Measurements from ENCODE around the gene PPP1R14C.
"Not testable (repeated sequence)": the region's sequence is repeated elsewhere in the genome, so short reads cannot be mapped to it uniquely, and the experiment has no call there.

PPP1R14C gene, protein sequence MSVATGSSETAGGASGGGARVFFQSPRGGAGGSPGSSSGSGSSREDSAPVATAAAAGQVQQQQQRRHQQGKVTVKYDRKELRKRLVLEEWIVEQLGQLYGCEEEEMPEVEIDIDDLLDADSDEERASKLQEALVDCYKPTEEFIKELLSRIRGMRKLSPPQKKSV

DNA sequence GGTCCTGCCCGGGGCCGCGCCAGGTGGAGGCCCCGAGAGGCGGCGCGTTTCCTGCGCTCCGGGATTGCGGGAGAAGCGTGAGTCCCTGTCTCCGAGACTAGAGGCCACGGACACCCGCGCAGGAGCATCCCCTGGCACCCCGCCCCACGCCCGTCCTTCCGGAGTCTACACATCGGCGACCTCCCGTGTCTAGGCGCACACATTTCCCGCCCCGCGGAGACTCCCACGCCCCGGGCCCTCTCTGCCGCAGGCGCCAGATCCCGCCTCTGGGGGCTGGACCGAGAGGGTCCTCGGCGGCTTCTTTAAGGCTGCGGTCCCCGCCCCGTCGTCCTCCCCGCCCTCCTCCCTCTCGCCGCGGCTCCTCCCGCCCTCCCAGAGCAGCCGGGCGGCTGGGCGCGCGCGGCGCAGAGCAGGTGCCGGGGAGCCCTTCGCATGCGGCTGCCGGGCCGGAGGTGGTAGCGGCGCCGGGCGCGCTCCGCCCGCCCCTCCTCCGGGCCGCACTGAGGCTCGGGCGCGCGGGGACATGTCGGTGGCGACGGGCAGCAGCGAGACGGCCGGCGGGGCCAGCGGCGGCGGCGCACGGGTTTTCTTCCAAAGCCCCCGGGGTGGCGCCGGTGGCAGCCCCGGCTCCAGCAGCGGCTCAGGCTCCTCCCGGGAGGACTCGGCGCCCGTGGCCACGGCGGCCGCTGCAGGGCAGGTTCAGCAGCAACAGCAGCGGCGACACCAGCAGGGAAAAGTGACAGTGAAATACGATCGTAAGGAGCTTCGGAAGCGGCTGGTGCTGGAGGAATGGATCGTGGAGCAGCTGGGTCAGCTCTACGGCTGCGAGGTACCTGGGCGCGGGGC lies at the start of gene PPP1R14C:
TSS of gene PPP1R14C (plus strand) at position 375 of the 846 bp plus-strand sequence. CDS start at position 524, 149 bp downstream.
- peak; percentile 40 for DNase-seq

DNA sequence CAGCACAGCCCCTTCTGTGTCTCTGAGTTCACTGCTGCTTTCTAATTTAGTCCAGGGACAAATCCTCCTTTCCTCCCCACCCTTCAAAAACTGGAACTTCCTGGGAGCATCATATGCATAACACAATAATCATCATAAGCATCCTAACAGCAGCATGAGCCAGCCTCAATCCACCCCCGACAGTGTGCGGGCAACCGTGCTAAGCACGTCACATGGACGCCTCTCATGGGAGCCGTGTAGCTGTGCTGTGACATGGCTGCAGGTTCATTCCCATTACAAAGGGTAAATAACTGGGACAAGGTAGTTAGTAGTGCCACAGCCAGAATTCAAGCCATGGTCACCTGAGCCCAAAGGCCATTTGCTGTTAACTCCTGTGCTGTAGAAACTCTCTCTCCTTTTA lies 49.4 kb upstream of the PPP1R14C start:
- DNase-seq = no peak

DNA sequence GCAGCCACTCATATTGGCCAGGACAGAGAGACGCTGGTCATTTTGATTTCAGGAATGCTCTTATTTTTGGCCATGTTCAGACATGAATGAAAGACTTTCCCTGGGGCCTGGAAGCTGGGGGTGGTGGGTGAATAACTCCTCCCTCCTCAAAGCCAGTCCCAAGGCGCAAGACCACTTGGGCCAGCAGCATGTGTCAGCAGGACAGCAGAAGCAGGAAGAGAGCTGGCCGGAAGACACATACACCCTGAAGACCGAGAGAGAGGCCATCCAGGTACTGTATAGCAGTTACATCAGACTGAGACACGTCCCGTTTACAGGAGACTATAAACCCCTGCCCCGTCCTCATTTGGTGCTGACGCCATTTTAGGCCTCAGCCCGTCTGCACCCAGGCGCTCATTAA lies 44.7 kb upstream of the PPP1R14C start:
- no peak for DNase-seq

DNA sequence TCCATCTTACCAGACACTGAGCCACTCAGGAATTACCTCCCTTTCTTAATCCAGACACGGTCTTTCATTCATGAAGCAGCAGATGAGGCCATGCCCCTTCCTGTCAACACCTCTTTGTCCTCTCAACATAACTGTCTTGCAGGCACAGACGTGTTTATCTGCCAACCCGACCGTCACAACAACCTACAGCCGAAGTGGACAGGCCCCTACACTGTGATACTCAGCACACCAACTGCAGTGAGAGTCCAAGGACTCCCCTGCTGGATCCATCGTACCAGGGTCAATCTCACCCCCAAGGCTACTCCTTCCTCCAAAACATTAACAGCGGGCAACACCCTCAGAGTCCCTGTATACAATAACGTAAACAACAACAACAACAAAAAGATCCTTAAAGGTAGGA lies 43.3 kb upstream of the PPP1R14C start:
- DNase-seq = no peak

DNA sequence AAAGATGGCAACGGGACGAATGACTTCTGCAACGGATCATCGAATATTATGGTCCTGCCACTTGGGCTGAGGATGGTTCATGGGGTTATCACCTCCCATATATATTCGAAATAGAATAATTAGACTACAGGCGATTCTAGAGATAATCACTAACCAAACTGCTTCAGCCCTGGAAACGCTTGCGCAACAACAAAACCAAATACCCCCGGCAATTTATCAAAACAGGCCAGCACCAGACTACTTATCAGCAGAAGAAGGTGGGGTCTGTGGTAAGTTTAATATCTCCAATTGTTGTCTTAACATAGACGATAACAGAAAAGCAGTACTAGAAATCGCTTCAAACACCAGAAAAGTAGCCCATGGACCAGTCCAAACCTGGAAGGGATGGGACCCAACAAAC lies 42.9 kb upstream of the PPP1R14C start:
- no peak for DNase-seq

DNA sequence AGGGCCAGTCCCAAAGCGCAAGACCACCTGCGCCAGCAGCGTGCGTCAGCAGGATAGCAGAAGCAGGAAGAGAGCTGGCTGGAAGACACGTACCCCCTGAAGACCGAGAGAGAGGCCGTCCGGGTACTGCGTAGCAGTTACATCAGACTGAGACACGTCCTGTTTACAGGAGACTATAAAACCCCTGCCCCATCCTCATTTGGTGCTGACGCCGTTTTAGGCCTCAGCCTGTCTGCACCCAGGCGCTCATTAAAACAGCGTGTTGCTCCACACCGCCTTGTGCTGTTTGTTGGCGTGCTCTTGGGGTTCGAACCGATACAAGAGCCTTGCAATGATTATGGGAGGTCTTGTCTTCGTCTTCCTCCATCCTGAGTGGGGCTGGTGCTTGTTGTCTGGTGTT lies 42.1 kb upstream of the PPP1R14C start:
- DNase-seq = no peak

DNA sequence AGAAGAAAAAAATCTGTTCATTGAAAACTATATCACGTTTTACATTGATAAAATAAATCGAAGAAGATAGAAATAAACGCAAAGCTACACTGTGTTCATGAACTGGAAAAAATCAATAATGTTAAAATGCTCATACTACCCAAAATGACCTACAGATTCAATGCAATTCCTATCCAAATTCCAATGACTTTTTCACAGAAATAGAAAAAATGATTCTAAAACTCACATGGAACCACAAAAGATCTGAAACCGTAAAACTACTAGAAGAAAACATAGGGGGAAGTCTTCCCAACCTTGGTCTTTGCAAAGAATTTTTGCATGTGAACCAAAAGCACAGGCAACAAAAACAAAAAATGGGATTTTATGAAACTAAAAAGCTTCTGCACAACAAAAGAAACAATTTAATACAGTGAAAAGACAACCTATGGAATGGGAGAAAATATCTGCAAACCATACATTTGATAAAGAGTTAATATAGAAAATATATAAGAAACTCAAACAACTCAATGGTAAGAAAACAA lies 40.0 kb upstream of the PPP1R14C start:
- no peak for DNase-seq

DNA sequence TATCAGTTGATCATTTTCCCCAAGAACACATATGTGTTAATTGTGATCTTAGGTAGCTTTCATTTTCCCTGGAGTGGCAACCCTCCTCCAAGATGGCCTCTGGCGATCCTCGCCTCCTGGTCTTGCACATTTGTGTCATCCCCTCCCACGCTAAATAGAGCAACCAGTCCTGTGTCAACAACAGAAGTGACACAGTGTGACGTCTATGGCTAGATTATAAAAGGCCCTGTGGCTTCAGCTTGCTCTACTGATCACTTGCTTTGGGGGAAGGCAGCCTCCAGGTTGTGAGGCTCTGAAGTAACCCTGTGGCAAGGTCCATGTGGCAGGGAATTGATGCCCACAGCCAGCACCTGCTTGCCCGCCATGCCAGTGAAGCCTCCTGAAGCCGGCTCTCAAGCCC lies 30.6 kb upstream of the PPP1R14C start:
- DNase-seq = no peak

DNA sequence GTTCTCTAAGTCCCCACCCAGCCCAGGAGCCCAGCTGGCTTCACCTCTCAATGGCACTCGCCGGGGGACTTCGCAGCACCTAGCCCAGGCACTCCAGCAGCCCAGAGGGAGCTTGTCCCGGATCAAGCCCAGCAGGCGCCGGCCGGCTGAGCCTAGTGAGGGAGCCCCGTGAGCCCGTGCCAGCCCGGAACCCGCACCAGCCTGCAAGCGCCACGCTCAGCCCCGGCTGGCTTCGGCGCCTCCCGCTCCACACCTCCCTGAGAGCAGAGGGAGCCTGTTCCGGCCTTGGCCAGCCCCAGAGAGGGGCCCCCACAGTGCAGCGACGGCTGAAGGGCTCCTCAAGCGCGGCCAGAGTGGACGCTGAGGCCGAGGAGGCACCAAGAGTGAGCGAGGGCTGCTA lies 27.1 kb upstream of the PPP1R14C start:
- DNase-seq = no peak

DNA sequence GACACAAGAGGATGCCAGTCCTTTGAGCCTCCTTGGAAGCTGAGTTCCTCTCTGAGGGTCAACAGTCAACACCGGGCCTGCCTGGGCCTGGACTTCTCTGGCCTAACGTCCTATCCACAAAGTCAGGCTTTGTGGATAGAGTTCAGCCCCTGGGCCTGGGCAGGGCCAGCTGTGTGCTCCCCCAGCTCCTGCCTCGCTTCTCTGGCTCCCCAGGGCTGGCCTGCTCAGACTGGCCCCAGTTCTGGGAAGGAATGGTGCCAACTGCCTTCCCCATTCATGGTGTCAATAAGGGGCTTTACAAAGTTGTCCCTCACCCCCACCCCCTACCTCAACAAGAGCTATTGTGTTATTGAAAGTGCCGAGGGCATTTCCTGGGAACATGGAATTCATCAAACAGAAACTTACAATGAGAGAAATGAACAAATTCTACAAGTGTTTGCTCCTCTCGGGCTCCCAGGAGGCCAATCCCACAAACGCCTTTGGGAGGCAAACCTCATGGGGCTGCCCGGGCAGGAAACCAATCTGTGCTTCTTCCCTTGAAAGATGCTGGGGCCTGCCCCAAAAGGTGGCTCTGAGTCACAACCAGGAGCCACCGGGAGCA lies 26.5 kb upstream of the PPP1R14C start:
- DNase-seq = no peak

DNA sequence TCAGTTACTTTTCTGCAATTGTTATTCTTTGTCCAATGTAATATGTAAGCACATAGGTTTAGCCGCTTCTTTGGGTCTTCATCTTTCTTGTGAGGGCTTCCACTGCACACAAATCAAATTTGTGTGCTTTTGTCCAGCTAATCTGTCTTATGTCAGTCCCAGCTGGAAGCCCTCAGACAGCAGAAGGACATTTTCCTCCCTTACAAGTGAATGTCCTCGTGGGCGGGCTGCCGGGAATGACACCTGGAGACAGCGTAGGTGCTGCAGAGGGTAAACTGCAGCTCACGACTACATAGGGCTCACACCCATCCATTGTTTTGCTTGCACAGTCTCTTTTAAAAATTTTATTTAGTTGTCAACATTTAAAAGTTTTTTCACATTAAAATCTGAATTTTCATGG lies 24.6 kb upstream of the PPP1R14C start:
- DNase-seq = no peak

DNA sequence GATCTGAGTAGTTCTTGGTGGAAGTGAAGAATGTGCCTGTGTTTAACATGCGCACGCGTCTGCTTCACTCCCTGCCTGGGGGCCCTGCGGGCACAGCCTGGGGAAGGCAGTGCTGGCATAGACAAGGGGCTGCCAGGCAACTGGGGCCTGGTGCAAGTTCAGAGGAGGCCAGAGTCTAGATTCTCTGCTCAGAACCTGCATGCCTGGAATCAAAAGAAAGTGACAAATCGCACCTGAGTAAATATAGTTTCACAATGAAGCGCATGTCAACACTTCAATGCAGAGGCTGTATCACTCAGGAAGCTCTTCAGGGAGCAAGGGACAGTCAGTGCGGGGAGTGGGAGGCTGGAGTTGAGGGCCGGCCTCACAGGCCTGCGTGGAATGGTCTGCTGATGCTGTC lies 24.2 kb upstream of the PPP1R14C start:
- DNase-seq = no peak

DNA sequence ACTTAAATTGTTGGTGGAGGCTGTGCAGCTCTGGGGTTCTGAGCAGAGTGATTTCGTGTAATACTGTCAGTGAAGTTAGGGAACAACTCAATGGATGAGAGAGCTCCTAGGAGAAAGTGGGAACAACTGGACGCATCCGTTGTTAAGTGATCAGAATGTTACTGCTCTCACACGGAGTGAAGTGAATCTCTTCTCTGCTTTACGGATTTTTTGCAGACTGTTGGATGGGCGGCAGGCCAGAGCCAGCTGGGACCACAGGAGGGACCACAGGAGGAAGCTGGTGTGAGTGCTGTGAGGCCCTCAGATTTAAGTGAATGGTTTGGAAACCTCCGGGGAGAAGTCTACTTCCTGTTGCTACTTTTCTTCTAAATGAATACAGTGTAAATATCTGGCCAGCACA lies 23.7 kb upstream of the PPP1R14C start:
- DNase-seq = no peak

DNA sequence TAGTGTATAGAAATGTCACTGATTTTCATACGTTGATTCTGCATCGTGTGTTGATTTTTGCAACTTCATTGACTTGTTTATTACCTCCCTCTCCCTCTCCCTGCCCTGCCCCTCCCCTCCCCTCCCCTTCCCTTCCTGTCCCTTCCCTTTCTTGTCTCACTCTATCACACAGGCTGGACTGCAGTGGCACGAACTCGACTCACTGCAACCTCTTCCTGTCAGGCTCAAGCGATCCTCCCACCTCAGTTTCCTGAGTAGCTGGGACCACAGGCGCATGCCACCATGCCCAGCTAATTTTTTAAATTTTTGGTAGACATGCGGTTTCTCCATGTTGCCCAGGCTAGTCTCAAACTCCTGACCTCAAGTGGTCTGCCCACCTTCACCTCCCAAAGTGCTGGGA lies 19.2 kb upstream of the PPP1R14C start:
- no peak for DNase-seq

DNA sequence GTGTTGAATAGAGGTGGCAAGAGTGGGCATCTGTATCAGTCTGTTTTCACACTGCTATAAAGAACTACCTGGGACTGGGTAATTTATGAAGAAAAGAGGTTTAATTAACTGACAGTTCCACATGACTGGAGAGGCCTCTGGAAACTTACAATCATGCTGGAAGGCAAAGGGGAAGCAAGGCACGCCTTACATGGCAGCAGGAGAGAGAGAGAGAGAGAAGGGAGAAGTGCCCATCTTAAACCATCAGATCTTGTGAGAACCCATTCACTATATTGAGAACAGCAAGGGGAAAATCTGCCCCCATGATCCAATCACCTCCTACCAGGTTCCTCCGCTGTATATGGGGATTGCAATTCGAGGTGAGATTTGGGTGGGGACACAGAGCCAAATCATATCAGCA lies 18.6 kb upstream of the PPP1R14C start:
- DNase-seq = no peak

DNA sequence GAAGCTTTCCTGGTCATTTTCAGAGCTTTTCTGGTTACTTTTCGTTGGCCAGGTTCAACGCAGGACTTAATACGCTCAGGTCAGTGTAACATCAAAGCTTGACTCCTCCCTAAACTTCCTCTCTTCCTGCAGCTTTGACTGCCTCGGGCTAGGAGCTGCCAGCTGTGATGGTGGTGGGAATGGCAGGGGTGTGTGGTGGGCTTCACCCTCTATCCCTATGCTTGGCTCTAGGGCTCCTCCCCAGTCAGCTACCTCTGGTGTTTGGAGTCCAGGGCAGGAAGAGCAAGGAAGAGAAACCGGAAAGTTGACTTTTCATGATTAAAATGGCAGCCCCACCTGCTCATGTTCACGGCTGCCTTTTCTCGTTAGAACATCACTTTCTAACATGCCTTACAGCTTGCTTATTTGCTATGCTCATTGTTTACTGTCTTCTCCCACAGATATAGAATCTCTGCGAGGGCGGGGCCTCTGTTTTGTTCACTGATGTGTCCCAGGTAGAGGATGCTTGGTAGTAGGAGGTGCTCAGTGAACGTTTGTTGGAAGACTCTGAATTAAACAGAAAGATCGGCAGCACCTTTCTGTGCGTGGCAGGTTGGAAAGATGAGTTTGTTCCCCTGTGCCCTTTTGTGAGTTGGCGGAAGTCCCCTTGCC lies 16.1 kb upstream of the PPP1R14C start:
- no peak for DNase-seq

DNA sequence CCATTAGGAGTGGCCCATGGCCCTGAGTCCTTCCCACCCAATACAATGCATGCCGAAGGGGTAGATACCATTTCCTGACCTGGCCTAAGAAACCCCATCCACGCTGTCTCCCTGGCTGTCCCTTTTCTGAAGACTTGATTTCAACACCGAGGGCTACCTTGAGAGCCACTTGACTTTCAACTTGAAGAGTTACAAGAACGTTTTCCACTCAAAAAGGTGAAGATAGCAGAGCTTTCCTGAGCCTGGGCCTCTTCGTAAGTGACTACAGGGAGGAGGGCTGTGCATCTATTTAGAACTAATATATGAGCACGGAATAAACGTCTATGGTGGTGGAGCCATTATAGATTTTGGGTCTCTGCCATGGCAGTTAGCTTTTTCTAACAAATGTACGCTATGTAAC lies 14.4 kb upstream of the PPP1R14C start:
- DNase-seq = no peak

DNA sequence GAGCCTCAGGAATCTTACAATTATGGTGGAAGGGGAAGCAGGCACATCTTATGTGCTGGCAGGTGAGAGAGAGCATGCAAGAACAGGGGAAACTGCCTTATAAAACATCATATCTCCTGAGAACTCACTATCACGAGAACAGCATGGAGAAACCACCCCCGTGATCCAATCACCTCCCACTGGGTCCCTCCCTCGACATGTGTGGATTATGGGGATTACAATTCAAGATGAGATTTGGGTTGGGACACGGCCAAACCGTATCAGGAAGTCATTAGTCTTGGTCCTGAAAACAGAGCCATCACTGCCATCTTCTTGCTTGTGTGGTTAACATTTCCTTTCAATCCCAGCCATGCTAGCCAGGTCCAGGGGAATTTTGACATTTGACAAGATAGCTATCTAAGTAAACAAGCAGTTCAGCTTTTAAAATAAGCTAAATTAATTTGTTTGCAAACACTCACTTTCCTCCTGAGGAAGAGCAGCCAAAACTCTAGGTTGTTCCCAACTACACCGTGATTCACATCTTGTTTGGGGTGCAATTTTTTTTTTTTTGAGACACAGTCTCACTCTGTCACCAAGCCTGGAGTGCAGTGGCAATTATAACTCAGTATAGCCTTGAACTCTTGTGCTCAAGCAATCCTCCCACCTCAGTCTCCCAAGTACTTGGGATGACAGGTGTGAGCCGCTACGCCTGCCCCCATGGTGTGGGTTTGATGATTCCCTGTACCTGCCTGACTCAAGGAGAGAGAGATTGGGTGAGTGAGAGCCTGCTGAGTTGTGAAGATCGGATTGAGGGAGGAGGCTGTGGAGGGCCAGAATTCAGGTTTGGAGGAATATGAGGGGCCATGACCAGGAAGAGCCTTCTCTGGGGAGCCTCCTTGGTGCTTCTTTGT lies 13.0 kb upstream of the PPP1R14C start:
- no peak for DNase-seq

DNA sequence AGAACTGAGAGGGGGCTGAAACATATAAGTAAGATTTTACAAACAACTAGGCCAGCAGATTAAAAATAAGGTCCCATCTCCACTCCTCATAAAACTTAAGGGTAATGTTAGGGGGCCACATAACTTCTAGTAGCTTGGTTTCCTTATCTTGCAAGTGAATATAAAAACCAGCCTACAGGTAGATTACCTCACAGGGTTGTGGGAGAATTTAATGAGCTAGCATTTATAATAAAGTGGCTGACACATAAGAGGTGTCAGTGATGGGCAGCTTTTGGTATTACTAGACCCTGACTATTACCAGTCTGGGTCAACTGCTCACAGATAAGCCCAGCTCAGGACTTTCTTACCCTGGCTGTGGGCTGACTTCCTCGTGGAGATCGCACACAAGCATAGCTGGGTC lies 9.2 kb upstream of the PPP1R14C start:
- no peak for DNase-seq

DNA sequence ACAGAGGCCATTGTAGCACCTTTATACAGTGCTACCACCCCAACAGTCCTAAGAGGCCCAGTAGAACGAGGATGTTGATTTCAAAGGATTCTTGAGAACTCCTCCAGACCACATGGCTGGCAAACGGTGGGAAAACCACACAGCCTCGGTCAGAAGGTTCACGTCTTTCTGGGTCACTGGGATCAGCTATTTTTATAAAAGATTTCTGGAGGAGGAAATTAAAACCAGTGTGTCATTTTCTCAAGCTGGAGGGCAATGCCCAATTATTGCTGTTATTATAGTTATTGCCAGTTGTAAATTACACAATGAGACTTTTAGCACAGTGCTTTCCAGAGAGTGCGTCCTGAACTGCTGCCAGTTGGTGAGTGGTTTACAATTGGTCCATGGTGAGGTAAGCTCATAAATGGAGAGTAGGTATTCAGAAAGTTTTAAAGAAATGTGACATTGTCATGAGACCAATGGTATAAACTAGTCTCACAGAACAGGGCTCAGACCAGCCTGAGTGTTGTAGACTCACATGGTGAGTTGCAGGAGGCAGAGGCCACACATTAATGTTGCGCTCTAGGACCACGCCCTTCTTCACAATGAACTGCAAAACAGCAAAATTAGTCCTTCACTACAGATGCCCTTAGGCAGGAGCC lies 8.4 kb upstream of the PPP1R14C start:
- peak; percentile 90 for DNase-seq

DNA sequence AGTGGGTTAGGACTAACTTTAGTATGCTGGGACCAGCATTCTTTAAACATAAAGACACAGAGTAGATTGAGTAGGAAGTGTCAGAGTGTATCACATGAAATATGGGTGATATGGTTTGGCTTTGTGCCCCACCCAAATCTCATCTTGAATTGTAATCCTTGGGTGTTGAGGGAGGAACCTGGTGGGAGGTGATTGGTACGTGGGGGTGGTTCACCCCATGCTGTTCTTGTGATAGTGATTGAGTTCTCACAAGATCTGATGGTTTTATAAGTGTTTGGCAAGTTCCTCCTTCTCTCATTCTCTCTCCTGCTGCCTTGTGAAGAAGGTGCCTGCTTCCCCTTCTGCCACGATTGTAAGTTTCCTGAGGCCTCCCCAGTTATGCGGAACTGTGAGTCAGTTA lies 5.1 kb upstream of the PPP1R14C start:
- not testable (repeated sequence) for DNase-seq

DNA sequence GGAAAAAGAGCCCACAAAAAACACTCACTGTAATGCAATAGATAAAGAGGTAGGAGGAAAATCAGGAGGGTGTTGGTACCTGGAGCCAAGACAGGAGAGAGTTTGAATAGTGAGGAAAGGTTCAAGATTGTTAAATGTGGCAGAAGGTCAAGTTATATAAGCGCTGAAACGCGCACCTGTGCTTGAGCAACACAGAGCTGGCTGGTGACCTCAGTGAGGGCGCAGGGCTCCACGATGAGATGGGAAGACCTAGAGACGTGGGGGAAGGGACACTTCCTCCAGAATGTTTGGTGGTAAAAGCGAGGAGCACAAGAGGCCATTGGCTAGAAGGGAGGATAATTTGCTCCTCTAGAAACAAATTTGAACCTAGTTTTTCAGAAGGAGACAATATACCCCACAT lies 4.2 kb upstream of the PPP1R14C start:
- no peak for DNase-seq
